Measurements from ENCODE around the gene IQCK. TPM values are rescaled to one million over a fixed set of nuclear protein-coding genes. Genes with fewer than 3 reads are reported as not detected.

Gene IQCK
- total and polyA plus RNA-seq, 10 donors = 3.6 to 19.9 (median 7.4) TPM

- peaks cover 0 to 24% (median 17%) of the 10 kb centered on the region in 8 donors for H3K9me3 ChIP-seq
- TF ChIP-seq POLR2A (IDR thresholded peaks at IDR 0.05) = no peak
- TF ChIP-seq POLR2AphosphoS5 (IDR thresholded peaks at IDR 0.05) = no peak
- TF ChIP-seq, protein P1, sequence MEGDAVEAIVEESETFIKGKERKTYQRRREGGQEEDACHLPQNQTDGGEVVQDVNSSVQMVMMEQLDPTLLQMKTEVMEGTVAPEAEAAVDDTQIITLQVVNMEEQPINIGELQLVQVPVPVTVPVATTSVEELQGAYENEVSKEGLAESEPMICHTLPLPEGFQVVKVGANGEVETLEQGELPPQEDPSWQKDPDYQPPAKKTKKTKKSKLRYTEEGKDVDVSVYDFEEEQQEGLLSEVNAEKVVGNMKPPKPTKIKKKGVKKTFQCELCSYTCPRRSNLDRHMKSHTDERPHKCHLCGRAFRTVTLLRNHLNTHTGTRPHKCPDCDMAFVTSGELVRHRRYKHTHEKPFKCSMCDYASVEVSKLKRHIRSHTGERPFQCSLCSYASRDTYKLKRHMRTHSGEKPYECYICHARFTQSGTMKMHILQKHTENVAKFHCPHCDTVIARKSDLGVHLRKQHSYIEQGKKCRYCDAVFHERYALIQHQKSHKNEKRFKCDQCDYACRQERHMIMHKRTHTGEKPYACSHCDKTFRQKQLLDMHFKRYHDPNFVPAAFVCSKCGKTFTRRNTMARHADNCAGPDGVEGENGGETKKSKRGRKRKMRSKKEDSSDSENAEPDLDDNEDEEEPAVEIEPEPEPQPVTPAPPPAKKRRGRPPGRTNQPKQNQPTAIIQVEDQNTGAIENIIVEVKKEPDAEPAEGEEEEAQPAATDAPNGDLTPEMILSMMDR (IDR thresholded peaks at IDR 0.05 in 8 of 11, conservative IDR thresholded peaks at IDR 0.05 in 3 of 11) = no peak
- H3K36me3 ChIP-seq = peaks cover 0 to 96% (median 57%) of the 10 kb centered on the region in 6 donors
- H3K27ac ChIP-seq = no peak overlapping the region
- intact Hi-C loops (cut with DNase I; ENCODE audit: low total_unique reads) = no loop called here
- peaks cover 0 to 2% (median 0%) of the 10 kb centered on the region in 6 donors for H3K4me1 ChIP-seq
- no peaks in the 10 kb centered on the region for H3K27me3 ChIP-seq (replicated peaks in 1 of 7)
- DNase-seq = no peak
- no peak overlapping the region for H3K4me3 ChIP-seq
- WGBS, 5 donors = 92 to 98% (median 95%) methylated on average over 6 of the region's 6 CpGs
Measured at GRCh38 chr16:19683453-19684236, 34.4 kb upstream of the IQCK start.

DNA sequence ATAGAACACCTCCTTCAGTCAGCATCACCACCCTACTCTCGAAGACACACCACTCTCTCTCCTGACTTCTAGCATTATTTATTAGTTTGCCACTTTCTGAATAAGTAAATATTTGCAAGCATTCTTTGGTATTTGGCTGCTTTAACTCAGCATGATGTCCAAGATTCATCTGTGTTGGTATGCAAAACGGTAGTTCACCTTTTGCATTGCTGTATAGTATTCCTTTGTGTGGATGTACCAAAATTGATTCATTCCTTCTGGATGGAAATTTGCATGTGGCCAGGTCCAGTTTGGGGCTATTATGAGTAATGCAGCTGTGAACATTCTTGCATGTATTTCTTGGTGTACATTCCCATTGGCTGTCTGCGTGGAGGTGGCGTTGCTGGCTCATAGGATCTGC is 32.9 kb upstream of the IQCK start:
- TF ChIP-seq POLR2AphosphoS5 (IDR thresholded peaks at IDR 0.05) (no peak), POLR2A (IDR thresholded peaks at IDR 0.05) (no peak)
- TF ChIP-seq, protein P1 (IDR thresholded peaks at IDR 0.05 in 8 of 11, conservative IDR thresholded peaks at IDR 0.05 in 3 of 11) = no peak
- DNase-seq = no peak
- peaks cover 0 to 92% (median 58%) of the 10 kb centered on the region in 6 donors for H3K36me3 ChIP-seq
- no peak overlapping the region for H3K27ac ChIP-seq
- intact Hi-C loops (cut with DNase I; ENCODE audit: low total_unique reads) = no loop called here
- H3K27me3 ChIP-seq (replicated peaks in 1 of 7) = no peaks in the 10 kb centered on the region
- H3K4me3 ChIP-seq = no peak overlapping the region
- 96 to 99% (median 99%) methylated on average over 4 of the region's 4 CpGs for WGBS, 5 donors
- peaks cover 0 to 24% (median 17%) of the 10 kb centered on the region in 8 donors for H3K9me3 ChIP-seq
- peaks cover 0 to 15% (median 3%) of the 10 kb centered on the region in 6 donors for H3K4me1 ChIP-seq

GRCh38 chr16:19687279-19687678 is 30.8 kb upstream of the IQCK start:
- intact Hi-C loops (cut with DNase I; ENCODE audit: low total_unique reads) = no loop called here
- H3K36me3 ChIP-seq = peaks cover 0 to 91% (median 63%) of the 10 kb centered on the region in 6 donors
- H3K27ac ChIP-seq = no peak overlapping the region
- 87 to 97% (median 92%) methylated on average over 7 of the region's 7 CpGs for WGBS, 5 donors
- H3K4me1 ChIP-seq = peaks cover 0 to 36% (median 3%) of the 10 kb centered on the region in 6 donors
- TF ChIP-seq POLR2A (IDR thresholded peaks at IDR 0.05) (no peak), POLR2AphosphoS5 (IDR thresholded peaks at IDR 0.05) (no peak)
- TF ChIP-seq, protein P1 (IDR thresholded peaks at IDR 0.05 in 8 of 11, conservative IDR thresholded peaks at IDR 0.05 in 3 of 11) = no peak
- H3K9me3 ChIP-seq = peaks cover 0 to 24% (median 17%) of the 10 kb centered on the region in 8 donors
- DNase-seq = no peak
- no peak overlapping the region for H3K4me3 ChIP-seq
- H3K27me3 ChIP-seq (replicated peaks in 1 of 7) = no peaks in the 10 kb centered on the region

GRCh38 chr16:19688396-19689024 is 29.6 kb upstream of the IQCK start:
- Histone ChIP-seq H3K27ac (no peak overlapping the region), H3K4me1 (peaks cover 0 to 39% (median 3%) of the 10 kb centered on the region in 6 donors), H3K36me3 (peaks cover 0 to 91% (median 51%) of the 10 kb centered on the region in 6 donors), H3K4me3 (no peak overlapping the region), H3K9me3 (peaks cover 0 to 20% (median 14%) of the 10 kb centered on the region in 8 donors), H3K27me3 (replicated peaks in 1 of 7) (no peaks in the 10 kb centered on the region)
- intact Hi-C loops (cut with DNase I; ENCODE audit: low total_unique reads) = no loop called here
- TF ChIP-seq, protein P1 (IDR thresholded peaks at IDR 0.05 in 8 of 11, conservative IDR thresholded peaks at IDR 0.05 in 3 of 11) = no peak
- TF ChIP-seq POLR2AphosphoS5 (IDR thresholded peaks at IDR 0.05) (no peak), POLR2A (IDR thresholded peaks at IDR 0.05) (no peak)
- DNase-seq = no peak
- WGBS, 5 donors = 85 to 95% (median 90%) methylated on average over 15 to 18 of the region's 18 CpGs
